Gastroesophageal sphincter (tissue), 4 donors: Measurements from ENCODE around the gene TMEM138. TPM values are rescaled to one million over a fixed set of nuclear protein-coding genes. Genes with fewer than 3 reads are reported as not detected.

Source experiments
- ATAC-seq: fragments of 150-250 bp; one replicate; pipeline ENCODE4 v1.9.1; 2016; ENCODE audit warnings: mild to moderate bottlenecking, moderate library complexity
- H3K27ac ChIP-seq, 4 donors: fragments of 200-600 bp; sonication (generic) in 3 of 4; 1 replicate in 3 of 4; 2 replicates in 1 of 4; pipeline ENCODE4 v1.5.1; 2016 to 2019
- H3K27me3 ChIP-seq: fragments of 200-600 bp; sonication (generic); one replicate; pipeline ENCODE4 v1.5.1; 2019
- H3K36me3 ChIP-seq, 2 donors: fragments of 200-600 bp; sonication (generic); one replicate each; pipeline ENCODE4 v1.5.1; 2019; ENCODE audit warnings: control low read depth in 1 of 2
- H3K4me1 ChIP-seq, 3 donors: fragments of 200-600 bp; sonication (generic); 1 replicate in 2 of 3; 2 replicates in 1 of 3; pipeline ENCODE4 v1.5.1; 2016 to 2019; ENCODE audit warnings: control low read depth in 2 of 3
- H3K4me3 ChIP-seq, 2 donors: fragments of 200-600 bp; sonication (generic); one replicate each; pipeline ENCODE4 v1.5.1; 2019; ENCODE audit warnings: mild to moderate bottlenecking in 1 of 2, moderate library complexity in 1 of 2
- H3K9me3 ChIP-seq, 3 donors: fragments of 200-600 bp; sonication (generic); one replicate each; pipeline ENCODE4 v1.5.1; 2017 to 2019; ENCODE audit warnings: control low read depth in 2 of 3
- CTCF ChIP-seq, 4 experiments: fragments of 200-600 bp in 2 of 4; fragments of 450-650 bp in 2 of 4; sonication (generic) in 1 of 4; IDR thresholded peaks; one replicate each; pipeline ENCODE4 v1.5.1; 2017 to 2019; ENCODE audit warnings: antibody characterized with exemption in 4 of 4, mild to moderate bottlenecking in 2 of 4, moderate library complexity in 2 of 4
- EP300 ChIP-seq: sonication (generic); formaldehyde crosslinking; IDR thresholded peaks from one replicate; pipeline ENCODE4 v1.6.1; 2017; ENCODE audit warnings: antibody characterized with exemption, mild to moderate bottlenecking
- POLR2A ChIP-seq, 2 donors: fragments of 450-650 bp; IDR thresholded peaks; one replicate each; pipeline ENCODE4 v1.6.1; 2017; ENCODE audit warnings: antibody characterized with exemption in 2 of 2, mild to moderate bottlenecking in 2 of 2, moderate library complexity in 1 of 2
- POLR2AphosphoS5 ChIP-seq: sonication (generic); formaldehyde crosslinking; IDR thresholded peaks from one replicate; pipeline ENCODE4 v1.6.1; 2017; ENCODE audit warnings: antibody characterized with exemption
- WGBS, 2 donors: methylation state at CpG; one replicate each; pipeline ENCODE4 v1.1.5; 2018; ENCODE audit warnings: low coverage in 1 of 2; 5-methylcytosine and 5-hydroxymethylcytosine counted together
- total RNA-seq, 4 donors: library from RNA; depleted of rRNA; stranded (reverse); fragments of >200 nt; gene quantifications; one replicate each; pipeline ENCODE4 v1.1.0, GENCODE V29; 2016

TMEM138 gene
- total RNA-seq, 4 donors from 2014 or later, result 18.3 to 37.0 (median 21.7) TPM

- peaks cover 0 to 67% of the 10 kb centered on the region in 2 donors for H3K36me3 ChIP-seq
- peaks cover 0 to 2% (median 0%) of the 10 kb centered on the region in 3 donors for H3K4me1 ChIP-seq
- ATAC-seq, result no peak
- no peaks in the 10 kb centered on the region for H3K27me3 ChIP-seq
- TF ChIP-seq CTCF (IDR thresholded peaks at IDR 0.05) (no peak), POLR2AphosphoS5 (no peak), EP300 (no peak), POLR2A (IDR thresholded peaks at IDR 0.05) (no peak)
- H3K4me3 ChIP-seq, result no peak overlapping the region
- no peak overlapping the region for H3K27ac ChIP-seq
- WGBS, 2 donors, result 83 to 100% methylated on average over 1 to 4 of the region's 4 CpGs
- no peaks in the 10 kb centered on the region for H3K9me3 ChIP-seq
These were observed 20.5 kb upstream of the TMEM138 start for GRCh38 chr11:61341706-61342105.

GRCh38 chr11:61342207-61342803 lies 19.9 kb upstream of the TMEM138 start:
- no peak for ATAC-seq

GRCh38 chr11:61343792-61344745 lies 18.1 kb upstream of the TMEM138 start:
- Histone ChIP-seq H3K4me1 (no peaks in the 10 kb centered on the region), H3K27ac (no peak overlapping the region), H3K4me3 (no peak overlapping the region), H3K9me3 (no peaks in the 10 kb centered on the region), H3K36me3 (peaks cover 0 to 78% of the 10 kb centered on the region in 2 donors), H3K27me3 (no peaks in the 10 kb centered on the region)
- TF ChIP-seq CTCF (IDR thresholded peaks at IDR 0.05), result no peak
- no peak for TF ChIP-seq EP300
- no peak for TF ChIP-seq POLR2AphosphoS5
- no peak for TF ChIP-seq POLR2A (IDR thresholded peaks at IDR 0.05)
- ATAC-seq, result no peak
- WGBS, 2 donors, result 97 to 100% methylated on average over 5 to 7 of the region's 29 CpGs

More at GRCh38 chr11:61342207-61342803, 19.9 kb upstream of the TMEM138 start:
- Histone ChIP-seq H3K27me3 (no peaks in the 10 kb centered on the region), H3K27ac (no peak overlapping the region), H3K4me3 (no peak overlapping the region), H3K36me3 (peaks cover 0 to 73% of the 10 kb centered on the region in 2 donors), H3K9me3 (no peaks in the 10 kb centered on the region), H3K4me1 (no peaks in the 10 kb centered on the region)
- WGBS, 2 donors, result 73 to 95% methylated on average over 4 of the region's 20 CpGs
- TF ChIP-seq EP300 (no peak), POLR2AphosphoS5 (no peak), CTCF (IDR thresholded peaks at IDR 0.05) (no peak), POLR2A (IDR thresholded peaks at IDR 0.05) (no peak)

- WGBS, 2 donors, result no CpG with 5 or more reads among the region's 4 CpGs
- H3K27me3 ChIP-seq, result no peaks in the 10 kb centered on the region
- no peak for TF ChIP-seq EP300
- no peak for TF ChIP-seq CTCF (IDR thresholded peaks at IDR 0.05)
- TF ChIP-seq POLR2AphosphoS5, result no peak
- no peak for TF ChIP-seq POLR2A (IDR thresholded peaks at IDR 0.05)
- no peaks in the 10 kb centered on the region for H3K4me1 ChIP-seq
- H3K4me3 ChIP-seq, result no peak overlapping the region
- peaks cover 0 to 81% of the 10 kb centered on the region in 2 donors for H3K36me3 ChIP-seq
- no peaks in the 10 kb centered on the region for H3K9me3 ChIP-seq
- no peak for ATAC-seq
- no peak overlapping the region for H3K27ac ChIP-seq
These were observed 17.0 kb upstream of the TMEM138 start for GRCh38 chr11:61345170-61345610.
